GM12878 (cell line): Measurements from ENCODE around the gene SPRY4. TPM values are rescaled to one million over a fixed set of nuclear protein-coding genes. Genes with fewer than 3 reads are reported as not detected.
A peak's percentile ranks its signal among the peaks of the same experiment; 100 is the strongest.

ENCODE experiments used
- ASH2L ChIP-seq: fragments of 300-600, 200-600 bp; sonication (generic); IDR thresholded peaks from 2 replicates; pipeline ENCODE4 v1.6.1; 2017; ENCODE audit warnings: low read depth, mild to moderate bottlenecking, borderline replicate concordance
- BRCA1 ChIP-seq: IDR thresholded peaks from 2 replicates; pipeline ENCODE4 v1.6.1; 2011; ENCODE audit warnings: low read depth, low read length, improper control_type of control experiment
- CBX5 ChIP-seq: sonication (generic); IDR thresholded peaks from 2 replicates; pipeline ENCODE4 v1.6.1; 2016; ENCODE audit warnings: low read depth, moderate library complexity, mild to moderate bottlenecking, inconsistent platforms
- KLF5 ChIP-seq: fragments of 450-650 bp; IDR thresholded peaks from 2 replicates; pipeline ENCODE4 v1.6.1; 2014; ENCODE audit warnings: mild to moderate bottlenecking; ENCODE audit not compliant: partially characterized antibody
- NR2F1 ChIP-seq: fragments of 450-650 bp; conservative IDR thresholded peaks from 2 replicates; pipeline ENCODE4 v1.6.1; 2017; ENCODE audit warnings: mild to moderate bottlenecking
- NRF1 ChIP-seq: conservative IDR thresholded peaks from 2 replicates; pipeline ENCODE4 v1.6.1; 2011; ENCODE audit warnings: mild to moderate bottlenecking, low read depth, low read length, improper control_type of control experiment
- POLR2A ChIP-seq: IDR thresholded peaks from 2 replicates; pipeline ENCODE4 v1.6.1; 2011; ENCODE audit warnings: low read depth, mild to moderate bottlenecking, low read length
- RELA ChIP-seq: fragments of 450-650 bp; IDR thresholded peaks from 2 replicates; pipeline ENCODE4 v1.8.0; 2014; ENCODE audit warnings: borderline replicate concordance; ENCODE audit not compliant: partially characterized antibody
- SIN3A ChIP-seq: IDR thresholded peaks from 2 replicates; pipeline ENCODE4 v1.6.1; 2012; ENCODE audit warnings: low read depth, low read length, improper control_type of control experiment
- SP1 ChIP-seq: IDR thresholded peaks from one replicate; pipeline ENCODE4 v1.6.1; 2011; ENCODE audit warnings: low read depth, low read length
- STAT3 ChIP-seq: IDR thresholded peaks from 2 replicates; pipeline ENCODE4 v1.6.1; 2011; ENCODE audit warnings: low read depth, low read length, improper control_type of control experiment
- USF2 ChIP-seq: IDR thresholded peaks from 2 replicates; pipeline ENCODE4 v1.6.1; 2011; ENCODE audit warnings: low read depth, low read length, improper control_type of control experiment, borderline replicate concordance
- YBX1 ChIP-seq: fragments of 450-650 bp; IDR thresholded peaks from 2 replicates; pipeline ENCODE4 v1.6.1; 2016; ENCODE audit warnings: antibody characterized with exemption
- polyA plus RNA-seq, 11 experiments: library from polyadenylated mRNA; depleted of rRNA in 4 of 11; unstranded in 6 of 11; stranded (reverse) in 5 of 11; fragments of >200 nt; fragmentation: Nextera tagmentation in 4 of 11; fragmentation: Illumina TruSeq in 1 of 11; extraction: Ambion mirVana in 4 of 11; extraction: Trizol in 1 of 11; gene quantifications; 1 replicate in 1 of 11; 2 replicates in 10 of 11; pipeline versions ENCODE4 v1.2.1 to v1.2.3, GENCODE V29; 2011 to 2016; ENCODE audit warnings: inconsistent platforms in 2 of 11, missing spikeins in 2 of 11, low read depth in 1 of 11
- total RNA-seq, 4 experiments: library from RNA; depleted of rRNA in 3 of 4; stranded (reverse); fragments of >200 nt in 3 of 4; fragmentation: Illumina TruSeq in 1 of 4; extraction: Trizol in 1 of 4; gene quantifications; 2 replicates each; pipeline versions ENCODE4 v1.2.1 to v1.2.3, GENCODE V29; 2013 to 2021
- TF ChIP-seq, protein P1 (sequence below): fragments of 450-650 bp; IDR thresholded peaks from 2 replicates; pipeline ENCODE4 v1.6.1; 2018; ENCODE audit warnings: borderline replicate concordance, mild to moderate bottlenecking; ENCODE audit not compliant: partially characterized antibody

SPRY4 gene
- total and polyA plus RNA-seq, 10 of the 15 experiments (the other 5 are each of a cell fraction or from before 2014, with no cell fraction given) = 0.04 to 1.4 (median 0.18) TPM; not detected in 1

DNA sequence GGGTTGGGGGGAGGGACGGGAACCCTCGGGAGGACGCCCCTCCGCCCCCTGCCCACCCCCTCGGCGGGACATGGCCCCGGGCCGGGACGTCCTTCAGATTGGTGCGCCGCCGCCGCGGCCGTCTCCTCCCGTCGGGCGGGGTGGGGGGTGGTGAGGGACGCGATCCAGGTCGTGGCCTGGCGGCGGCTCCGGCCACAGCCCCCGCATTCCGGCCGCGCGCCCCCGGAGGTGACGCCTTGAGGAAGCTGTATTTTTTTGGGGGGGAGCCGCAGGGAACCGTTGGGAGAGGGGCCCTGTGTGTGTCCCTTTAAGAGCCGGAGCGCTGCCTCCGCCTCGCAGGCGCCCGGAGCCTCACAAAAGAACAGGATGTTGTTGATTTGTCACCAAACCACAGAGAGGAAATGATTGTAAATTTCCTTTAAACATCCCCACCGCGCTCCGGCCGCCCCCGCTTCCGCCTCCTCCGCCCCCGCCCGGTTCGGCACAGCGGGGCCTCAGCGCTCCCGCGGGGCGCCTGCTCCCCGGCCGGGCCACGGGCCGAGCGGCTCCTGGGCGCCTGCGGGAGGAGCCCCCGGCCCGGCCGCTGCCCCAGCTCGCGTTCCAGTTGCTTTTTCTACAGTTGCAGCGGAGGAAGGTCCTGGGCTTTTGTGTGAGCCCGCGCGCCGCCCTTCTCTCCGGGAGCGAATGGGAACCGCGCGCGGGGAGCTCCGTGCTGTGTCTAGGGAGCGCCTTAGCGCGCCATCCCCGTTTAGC lies 32.1 kb upstream of the SPRY4 start (continued):
- TF ChIP-seq, protein P1, sequence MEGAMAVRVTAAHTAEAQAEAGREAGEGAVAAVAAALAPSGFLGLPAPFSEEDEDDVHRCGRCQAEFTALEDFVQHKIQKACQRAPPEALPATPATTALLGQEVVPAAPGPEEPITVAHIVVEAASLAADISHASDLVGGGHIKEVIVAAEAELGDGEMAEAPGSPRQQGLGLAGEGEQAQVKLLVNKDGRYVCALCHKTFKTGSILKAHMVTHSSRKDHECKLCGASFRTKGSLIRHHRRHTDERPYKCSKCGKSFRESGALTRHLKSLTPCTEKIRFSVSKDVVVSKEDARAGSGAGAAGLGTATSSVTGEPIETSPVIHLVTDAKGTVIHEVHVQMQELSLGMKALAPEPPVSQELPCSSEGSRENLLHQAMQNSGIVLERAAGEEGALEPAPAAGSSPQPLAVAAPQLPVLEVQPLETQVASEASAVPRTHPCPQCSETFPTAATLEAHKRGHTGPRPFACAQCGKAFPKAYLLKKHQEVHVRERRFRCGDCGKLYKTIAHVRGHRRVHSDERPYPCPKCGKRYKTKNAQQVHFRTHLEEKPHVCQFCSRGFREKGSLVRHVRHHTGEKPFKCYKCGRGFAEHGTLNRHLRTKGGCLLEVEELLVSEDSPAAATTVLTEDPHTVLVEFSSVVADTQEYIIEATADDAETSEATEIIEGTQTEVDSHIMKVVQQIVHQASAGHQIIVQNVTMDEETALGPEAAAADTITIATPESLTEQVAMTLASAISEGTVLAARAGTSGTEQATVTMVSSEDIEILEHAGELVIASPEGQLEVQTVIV = peak; percentile 45
- TF ChIP-seq ASH2L = no peak; the same call in 1 of the 2 replicates
- peak; percentile 6 for TF ChIP-seq RELA
- no peak for TF ChIP-seq USF2
- peak; percentile 59 for TF ChIP-seq POLR2A
- no peak for TF ChIP-seq STAT3
- peak; percentile 83 for TF ChIP-seq CBX5
- no peak for TF ChIP-seq NRF1
- no peak for TF ChIP-seq SP1
- no peak for TF ChIP-seq BRCA1
- TF ChIP-seq NR2F1 = peak; percentile 64
- no peak; the same call in 1 of the 2 replicates for TF ChIP-seq SIN3A
- no peak for TF ChIP-seq YBX1
- no peak for TF ChIP-seq KLF5
- TF ChIP-seq, all 136 proteins: peak for 53
